Measurements from ENCODE around the gene TBXAS1.
"Not testable (repeated sequence)": the region's sequence is repeated elsewhere in the genome, so short reads cannot be mapped to it uniquely, and the experiment has no call there.

Gene TBXAS1

DNA sequence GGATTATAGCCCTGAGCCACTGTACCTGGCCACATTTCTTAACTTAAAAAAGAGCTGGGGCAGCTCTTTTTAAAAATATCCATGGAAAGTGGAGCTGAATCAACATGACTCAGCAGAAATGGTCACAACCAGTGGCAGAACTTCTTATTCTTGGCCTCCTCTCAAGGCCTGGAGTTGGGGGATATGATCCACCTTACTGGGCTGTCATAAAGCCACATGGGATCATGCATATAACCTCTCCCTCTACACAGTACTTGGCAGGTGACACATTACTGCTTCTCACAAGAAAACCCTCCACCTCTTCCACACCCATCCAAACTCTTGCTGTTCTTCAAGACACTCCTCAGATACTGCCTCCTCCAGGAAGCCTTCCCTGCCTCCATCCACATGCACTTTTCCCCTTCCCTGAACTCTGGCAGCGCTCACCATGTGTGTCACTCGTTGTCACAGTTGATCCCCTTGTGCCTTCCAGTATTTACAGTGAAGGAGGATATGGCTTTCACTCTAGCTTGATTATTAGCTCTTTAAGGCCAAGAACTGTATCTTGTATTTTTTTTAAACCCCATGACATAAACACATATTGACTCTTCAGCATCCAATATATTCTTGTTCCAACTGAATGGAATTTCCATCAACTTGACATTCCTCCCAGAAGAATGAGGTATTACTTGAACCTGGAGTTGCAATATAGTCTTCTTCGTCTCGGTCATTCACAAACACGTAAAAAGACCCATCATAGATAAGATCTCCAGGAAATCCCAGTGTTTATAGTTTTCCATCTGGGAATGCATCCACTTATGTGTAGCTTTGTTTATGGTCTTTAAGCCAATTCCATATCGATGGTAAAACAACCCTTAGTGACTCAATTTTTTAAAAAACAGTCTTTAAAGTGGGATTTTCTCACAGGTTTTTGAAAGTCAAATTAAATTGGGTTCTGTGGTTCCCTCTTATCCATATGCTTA lies 85.5 kb downstream of the TBXAS1 start:
- DNase-seq (ENCODE audit: low read depth), result peak; percentile 70

DNA sequence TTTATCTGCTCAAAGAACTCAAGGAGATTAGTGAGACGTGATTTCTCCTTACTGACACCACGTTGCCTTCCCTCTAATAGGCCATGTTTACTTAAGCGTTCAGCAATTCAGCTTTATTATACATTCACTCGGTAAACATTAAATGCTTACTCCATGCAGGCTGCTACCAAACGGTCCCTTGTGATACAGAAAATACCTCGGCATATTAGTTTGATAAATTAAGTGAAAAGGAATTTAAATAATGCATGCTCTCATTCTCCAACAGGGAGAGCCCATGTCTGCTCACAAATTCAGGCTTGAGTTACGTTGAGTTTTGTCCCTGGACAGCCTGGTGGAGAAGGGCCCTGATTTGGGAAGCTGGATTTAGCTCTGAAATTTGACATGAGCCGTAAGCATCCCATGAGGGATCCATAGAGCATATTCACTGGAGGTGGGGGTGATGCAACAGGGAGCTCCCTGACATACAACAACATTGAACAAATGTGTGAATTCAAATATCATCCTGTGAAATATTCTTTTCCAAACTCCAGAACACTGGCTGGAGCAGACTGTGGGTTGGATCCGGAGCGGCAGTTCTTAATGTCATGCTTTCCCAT lies 86.3 kb downstream of the TBXAS1 start:
- DNase-seq (ENCODE audit: low read depth), result peak; percentile 12

DNA sequence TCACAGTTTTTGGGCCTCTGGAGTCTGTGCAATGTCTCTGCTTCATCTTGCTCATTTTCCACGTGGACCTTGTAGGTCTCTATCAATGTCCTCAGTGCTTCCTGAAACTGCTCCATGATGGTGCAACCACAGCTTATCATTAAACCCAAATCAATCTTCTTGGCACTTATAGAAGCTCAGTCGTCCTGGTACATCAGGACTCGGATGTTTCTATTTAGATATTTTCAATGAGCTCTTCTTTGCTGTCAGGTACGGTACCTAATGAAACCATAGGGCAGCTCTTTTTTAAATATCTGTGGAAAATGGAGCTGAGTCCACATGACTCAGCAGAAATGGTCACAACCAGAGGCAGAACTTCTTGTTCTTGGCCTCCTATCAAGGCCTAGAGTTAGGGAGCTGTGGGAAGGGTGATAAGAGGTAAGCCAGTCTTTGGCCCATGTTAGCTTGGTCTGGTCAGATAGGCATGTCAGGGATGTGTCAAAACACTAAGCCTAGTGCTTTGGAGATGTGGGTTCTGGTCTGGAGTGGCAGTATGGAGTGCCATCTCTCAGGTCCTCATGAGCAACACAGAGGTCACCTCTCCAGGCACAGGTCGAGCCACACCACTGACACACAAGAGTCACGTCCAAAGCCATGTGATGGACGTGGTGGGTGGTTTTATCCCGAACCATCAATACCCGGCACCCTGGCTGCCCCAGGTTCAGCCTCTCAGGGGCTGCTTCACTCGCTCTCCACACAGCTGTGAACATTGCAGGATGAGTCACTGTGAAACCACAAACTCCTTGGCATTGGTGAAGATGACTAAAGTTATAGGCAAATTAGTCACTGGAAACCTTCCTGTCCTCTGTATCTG lies 87.0 kb downstream of the TBXAS1 start:
- DNase-seq (ENCODE audit: low read depth), result peak; percentile 93

DNA sequence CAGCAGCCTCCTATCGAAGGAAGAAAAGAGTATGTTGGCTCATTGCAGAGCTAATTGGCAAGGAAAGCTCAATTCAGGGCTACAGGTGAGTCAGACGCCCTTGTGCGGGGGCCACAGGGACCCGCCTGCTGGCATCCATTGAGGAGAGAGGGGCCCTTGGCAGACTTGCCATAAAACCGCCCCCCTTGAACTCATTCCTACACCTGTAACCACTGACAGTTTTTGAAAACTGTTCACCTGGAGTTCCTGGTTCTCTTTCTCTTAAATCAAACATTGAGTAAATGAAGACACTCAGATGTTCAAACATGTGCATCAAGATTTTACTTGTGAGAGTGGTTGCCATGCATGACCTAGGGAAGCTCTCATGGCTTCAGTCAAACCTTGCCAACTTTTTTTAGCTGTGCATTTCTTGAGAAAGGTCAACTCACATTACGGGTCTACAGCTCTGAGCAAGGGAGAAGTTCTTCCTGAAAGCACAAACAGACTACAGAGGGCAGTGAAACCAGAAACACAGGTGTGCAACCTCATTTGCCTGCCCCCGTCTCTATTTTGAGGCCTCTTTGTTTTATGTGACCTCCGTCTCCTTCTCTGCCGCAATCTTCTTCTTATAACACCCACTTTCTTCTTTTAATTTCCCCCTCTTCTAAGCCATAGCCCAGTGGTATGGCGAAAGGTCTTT lies 87.8 kb downstream of the TBXAS1 start:
- DNase-seq (ENCODE audit: low read depth), result no peak

DNA sequence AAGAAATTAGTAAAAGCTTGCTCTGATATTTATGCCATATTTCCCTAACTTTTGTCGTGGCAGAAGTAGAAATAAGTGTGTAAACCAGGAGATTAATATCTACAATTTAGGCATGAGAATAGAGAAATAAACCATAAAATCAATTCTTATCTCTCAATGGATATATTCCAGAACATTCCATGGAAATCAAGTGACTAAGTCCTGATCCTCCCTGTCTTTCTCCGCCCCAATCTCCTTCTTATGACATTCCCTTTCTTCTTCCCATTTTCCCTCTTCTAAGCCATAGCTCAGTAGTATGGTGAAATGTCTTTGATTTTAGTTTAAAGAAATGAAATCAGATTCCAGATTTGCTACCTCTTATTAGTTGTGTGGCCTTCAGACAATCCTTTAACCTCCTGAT lies 88.8 kb downstream of the TBXAS1 start:
- no peak for DNase-seq (ENCODE audit: low read depth)

DNA sequence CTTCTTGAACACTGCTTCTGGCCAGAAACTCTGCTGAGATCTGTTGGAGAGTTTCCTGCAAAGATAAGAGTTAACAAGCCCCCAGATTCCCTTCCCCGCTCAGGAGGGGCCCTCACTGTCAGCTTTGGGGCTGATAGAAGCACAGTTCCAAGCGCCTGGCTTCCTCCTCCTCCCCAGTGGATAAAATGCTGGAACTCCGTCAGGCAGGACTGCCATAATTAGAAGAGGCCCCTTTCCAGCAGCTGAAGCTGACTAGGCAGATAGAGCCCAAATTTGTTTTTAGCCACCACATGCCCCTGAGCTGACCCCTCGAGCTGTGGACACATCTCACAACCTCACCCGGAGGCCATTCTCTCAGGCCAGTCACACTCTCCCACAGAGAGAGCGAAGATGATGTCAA lies 89.4 kb downstream of the TBXAS1 start:
- no peak for DNase-seq (ENCODE audit: low read depth)

DNA sequence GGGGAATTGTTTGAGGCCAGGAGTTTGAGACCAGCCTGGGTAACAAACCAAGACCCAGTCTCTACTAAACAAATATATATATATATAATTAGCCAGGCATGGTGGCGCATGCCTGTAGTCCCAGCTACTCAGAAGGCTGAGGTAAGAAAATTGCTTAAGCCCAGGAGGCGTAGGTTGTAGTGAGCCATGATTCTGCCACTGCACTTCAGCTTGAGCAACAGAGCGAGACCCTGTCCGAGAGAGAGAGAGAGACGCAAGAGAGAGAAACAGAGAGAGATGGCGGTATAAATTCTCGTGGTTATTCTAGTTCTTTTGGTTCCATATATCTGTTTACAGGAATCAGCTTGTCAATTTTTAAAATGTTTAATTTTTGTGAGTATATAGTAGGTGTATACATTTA lies 94.0 kb downstream of the TBXAS1 start:
- no peak for DNase-seq (ENCODE audit: low read depth)

DNA sequence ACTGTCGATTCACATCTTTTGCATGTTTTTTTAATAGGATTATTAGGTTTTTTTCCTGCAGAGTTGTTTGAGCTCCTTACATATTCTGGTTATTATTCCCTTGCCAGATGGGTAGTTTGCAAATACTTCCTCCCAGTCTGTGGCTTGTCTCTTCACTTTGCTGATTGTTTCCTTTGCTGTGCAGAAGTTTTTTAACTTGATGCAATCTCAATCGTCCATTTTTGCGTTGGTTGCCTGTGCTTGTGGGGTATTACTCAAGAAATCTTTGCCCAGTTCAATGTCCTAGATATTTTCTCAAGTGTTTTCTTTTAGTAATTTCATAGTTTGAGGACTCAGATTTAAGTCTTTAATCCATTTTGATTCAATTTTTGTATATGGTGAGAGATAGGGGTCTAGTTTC lies 95.4 kb downstream of the TBXAS1 start:
- no peak for DNase-seq (ENCODE audit: low read depth)

DNA sequence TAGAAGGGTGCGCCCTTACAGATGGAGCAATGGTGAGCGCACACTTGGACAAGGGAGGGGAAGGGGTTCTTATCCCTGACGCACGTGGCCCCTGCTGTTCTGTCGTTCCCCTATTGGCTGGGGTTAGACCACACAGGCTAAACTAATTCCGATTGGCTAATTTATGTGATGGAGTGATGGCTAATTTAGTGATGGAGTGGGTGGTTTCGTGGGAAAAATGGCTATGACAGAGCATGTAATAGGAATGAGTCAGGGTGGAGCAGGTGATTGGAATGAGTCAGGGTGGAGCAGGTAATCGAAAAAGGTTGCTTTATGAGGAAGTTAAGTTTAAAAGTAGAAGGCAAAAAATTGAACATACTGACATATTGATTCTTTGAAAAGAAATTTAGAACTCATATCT lies 100.2 kb downstream of the TBXAS1 start:
- DNase-seq (ENCODE audit: low read depth), result not testable (repeated sequence)

DNA sequence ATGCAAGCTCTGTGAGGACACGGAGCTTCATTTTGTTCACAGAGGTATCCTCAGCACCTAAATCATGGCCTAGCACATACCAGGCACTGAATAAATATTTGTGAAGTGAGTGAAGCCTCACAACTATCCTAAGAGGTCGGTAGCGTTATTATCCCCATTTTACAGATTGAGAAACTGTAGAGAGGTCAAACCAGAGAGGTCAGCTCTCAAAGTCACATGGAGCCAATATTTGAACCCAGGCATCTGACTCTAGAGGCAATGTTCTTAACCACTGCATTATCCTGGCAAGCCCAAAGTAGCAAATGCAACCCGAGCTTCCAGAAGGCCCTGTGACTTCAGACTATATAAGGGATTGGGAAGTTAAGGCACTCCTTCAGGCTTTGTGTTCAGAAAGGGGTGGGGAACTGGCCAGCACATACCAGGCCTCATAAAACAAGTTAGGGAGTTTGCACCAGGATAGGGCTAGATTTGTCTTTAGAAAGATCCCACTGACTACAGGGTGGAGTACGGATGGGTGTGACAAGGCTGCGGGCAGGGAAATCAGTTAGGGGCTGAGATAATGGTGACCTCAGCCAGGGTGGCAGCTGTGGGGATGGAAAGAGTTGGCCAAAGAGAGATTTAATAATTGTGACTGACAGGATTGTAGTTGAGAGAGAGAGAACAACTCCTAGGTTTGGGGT lies 101.4 kb downstream of the TBXAS1 start:
- no peak for DNase-seq (ENCODE audit: low read depth)

DNA sequence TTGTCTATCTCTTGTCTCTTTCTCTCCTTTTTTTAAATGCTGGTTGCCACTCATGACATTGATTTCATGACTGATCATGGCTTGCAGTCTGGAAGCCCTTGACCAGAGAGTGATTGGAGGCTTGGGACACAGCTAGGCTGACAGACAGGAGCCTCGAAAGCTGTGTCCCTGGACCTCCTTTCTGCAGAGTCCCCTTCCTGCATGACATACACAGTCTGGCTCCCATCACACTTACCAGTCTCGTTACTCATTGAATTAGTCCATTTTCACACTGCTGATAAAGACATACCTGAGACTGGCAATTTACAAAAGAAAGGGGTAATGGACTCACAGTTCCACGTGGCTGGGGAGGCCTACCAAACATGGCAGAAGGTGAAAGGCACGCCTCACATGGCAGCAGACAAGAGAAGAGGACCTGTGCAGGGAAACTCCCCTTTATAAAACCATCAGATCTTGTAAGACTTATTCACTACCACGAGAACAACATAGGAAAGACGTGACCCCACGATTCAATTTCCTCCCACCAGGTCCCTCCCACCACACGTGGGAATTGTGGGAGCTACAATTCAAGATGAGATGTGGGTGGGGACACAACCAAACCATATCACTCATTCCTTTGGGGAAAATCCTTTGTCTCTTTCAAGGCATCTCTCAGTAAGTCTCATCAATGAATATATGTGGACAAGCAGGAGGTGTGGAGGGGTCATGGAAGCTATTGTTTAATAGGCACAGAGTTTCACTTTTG lies 102.3 kb downstream of the TBXAS1 start:
- no peak for DNase-seq (ENCODE audit: low read depth)

DNA sequence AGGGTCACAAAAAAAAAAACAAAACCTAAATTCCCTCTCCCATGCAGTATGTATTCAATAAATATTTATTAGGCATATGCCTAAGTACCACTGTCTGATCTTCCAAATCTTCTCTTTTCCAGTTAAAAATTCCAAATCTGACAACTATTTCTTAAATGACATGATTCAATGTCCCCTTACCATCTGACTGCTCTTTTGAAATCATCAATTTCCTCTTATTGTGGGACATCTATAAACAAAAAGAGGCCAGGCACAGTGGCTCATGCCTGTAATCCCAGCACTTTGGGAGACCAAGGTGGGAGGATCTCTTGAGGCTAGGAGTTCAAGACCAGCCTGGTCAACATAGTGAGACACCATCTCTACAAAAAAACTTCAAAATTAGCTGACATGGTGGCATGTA lies 103.5 kb downstream of the TBXAS1 start:
- no peak for DNase-seq (ENCODE audit: low read depth)

DNA sequence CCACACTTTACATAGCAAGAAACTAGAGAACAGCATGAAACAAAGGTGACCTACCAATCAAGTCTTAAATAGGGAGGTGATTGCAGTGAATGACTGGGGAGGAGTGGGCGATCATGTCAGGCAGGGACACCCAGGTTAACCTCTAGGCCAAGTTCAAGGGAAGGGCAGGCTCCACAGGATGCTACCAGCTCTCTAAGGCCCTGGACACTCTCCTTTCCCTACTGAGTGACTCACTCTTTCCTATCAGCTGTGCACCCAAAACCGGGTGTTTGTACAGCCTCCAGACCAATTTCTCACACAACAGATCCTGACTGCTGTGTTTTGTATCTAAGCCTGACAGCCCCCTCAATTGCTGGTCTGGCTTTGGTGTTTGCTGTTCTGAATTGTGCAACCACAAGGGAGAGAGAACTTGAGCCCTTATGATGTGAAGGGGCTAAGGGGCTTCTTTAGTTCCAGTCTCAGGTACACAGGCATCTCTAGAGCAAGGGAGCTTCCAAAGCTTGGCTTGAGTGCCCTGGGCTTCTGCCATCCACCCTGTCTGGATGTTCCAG lies 107.8 kb downstream of the TBXAS1 start:
- DNase-seq (ENCODE audit: low read depth), result peak; percentile 70

DNA sequence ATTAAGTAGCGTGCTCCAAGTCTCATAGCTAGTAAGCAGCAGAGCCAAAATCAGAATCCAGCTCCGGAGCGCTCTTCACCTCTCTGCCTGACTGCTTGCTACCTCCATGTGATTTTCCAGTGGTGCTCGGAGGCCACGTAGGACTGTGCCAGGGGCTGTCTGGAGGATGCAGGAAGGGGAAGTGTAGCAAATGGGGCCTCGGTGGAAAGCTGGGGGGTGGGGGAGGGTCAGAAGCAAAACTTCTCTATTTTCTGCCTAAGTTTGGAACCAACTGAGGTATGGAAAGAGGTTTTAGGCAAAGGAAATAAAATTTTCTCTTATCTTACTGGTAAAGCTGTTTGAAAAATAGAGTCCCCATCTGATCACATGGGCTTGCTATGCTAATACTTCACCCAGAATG lies 108.7 kb downstream of the TBXAS1 start:
- no peak for DNase-seq (ENCODE audit: low read depth)

DNA sequence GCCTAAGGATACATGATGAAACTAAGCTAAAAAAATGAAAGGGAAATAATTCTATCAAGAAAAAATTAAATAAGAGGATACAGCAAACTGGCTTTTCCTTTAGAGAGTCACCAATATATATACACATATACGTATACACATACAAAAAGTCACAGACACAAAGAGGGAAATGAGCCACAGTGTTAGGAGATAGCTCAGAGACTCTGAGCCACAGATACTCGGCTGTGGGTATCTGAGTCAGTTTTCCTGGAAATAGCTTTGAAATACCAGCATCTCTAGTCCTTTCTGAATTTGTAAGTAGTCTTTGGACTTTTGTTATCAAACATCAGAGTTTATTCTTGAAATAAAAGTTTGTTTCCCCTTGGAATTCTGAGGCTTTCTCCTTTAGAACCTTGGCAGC lies 111.8 kb downstream of the TBXAS1 start:
- no peak for DNase-seq (ENCODE audit: low read depth)

DNA sequence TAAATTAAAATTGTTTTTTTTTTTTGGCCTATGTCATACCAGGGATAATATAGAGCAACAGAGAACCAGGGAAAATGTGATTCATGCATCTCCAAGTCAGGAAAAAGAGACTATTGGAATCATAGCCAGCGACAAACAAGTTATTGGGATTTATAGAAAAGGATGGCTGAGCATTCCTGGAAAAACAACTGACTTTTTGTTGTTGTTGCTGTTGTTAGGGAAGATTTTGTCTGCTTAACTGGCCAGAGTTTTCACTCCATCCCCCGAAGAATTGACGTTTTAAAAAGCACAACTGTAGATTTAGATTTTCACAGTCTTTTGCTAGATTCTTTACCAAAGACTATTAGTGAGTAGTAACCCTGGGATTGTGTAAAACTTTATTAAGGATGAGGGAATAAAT lies 112.4 kb downstream of the TBXAS1 start:
- DNase-seq (ENCODE audit: low read depth), result no peak

DNA sequence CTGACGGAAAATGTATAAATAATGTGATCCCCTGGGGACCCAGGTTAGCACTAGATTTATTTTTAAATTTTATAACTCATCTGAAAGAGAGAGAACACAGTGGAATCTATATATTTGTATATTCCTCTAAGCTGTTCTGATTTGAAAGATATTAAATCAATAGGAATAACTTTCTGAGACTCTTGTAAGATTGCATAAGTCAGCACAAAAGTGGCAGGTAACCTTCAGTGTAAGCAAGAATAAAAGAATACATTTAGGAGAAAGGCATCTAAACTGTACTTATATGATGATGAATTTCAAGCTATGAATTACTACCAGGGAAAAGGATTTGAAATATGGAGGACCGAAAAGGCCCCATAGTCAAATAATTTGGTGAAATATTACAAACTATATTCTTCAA lies 112.8 kb downstream of the TBXAS1 start:
- no peak for DNase-seq (ENCODE audit: low read depth)

DNA sequence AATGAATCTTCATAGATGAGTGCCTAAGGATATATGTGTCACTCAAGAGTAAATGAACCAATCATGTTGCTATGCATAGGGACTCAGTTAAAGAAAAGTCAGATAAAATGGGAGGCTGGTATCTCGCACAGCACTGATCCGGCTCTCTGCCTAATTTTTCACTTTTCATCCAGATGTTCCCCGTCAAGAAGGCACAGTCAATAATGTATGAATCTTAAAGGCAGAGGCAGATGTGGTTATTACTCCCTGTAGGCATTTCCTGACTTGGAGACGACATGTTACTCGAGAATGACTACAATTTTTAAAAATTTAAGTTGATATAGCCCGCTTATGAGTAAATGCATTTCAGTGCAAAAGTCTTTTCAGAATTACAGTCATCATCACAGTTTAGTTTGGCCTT lies 113.6 kb downstream of the TBXAS1 start:
- DNase-seq (ENCODE audit: low read depth), result no peak

DNA sequence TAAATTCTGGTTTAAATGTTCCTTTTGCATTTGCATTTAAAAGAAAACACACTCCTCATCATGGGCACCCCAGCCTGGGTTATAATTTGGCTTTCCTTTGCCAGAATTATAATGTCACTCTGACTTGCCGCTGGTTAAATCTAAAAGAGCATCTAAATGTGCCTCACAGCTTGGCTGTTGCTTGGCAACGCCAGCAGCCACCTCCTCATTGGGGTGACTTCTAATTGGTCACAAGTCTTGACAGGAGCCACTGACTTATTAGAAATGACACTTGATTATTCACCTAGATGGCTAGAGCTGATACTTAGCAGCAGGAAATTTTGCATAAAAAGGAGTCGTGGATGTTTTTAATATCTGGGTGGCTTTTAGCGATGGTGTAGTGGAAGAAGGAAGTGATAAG lies 114.3 kb downstream of the TBXAS1 start:
- no peak for DNase-seq (ENCODE audit: low read depth)

DNA sequence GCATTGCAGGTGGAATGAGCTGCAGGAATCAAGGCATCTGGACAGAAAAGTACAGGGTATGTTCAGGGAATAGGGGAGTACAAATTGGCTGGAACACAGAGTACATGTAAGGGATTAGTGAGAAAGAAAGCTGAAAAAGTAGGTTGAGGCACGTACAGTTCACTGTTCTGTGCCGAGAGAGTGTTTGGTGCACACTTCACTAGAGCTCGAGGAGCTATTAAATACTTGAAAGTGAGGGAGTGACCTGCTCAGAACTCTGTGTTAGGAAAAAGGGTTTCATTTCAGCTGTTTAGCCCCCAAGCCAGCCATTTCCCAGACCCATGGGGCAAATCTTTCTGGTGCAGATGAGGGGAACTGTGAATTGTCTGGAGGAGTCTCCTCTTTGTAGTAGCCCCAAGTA lies 115.2 kb downstream of the TBXAS1 start:
- no peak for DNase-seq (ENCODE audit: low read depth)

DNA sequence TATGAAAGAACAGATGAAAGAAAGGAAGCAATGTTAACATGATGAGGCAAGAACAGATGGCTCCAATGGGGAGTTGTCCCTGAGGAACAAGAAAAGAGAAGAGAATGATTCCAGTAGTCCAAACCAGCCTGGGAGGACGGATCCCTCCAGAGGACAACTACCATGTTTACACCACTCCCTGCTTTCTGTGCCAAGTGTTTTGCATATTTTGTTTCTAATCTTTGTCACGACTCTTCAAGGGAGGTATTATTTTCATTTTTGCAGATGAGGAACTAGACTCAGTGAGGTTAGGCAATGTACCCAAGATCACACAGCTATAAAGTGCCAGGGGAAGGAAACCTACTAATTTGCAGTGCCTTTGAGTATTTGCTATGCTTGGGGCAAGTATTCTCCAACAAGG lies 117.5 kb downstream of the TBXAS1 start:
- DNase-seq (ENCODE audit: low read depth), result no peak

All from fibroblast of gingiva (primary cell).